Heart right ventricle (tissue), 16 donors: ENCODE data around the gene CLCN7. TPM values are rescaled to one million over a fixed set of nuclear protein-coding genes. Genes with fewer than 3 reads are reported as not detected.

Source experiments
- ATAC-seq, 8 donors: fragments of 200-7000 bp; cut with Tn5 transposase; one replicate each; pipeline ENCODE4 v1.9.1; 2020; ENCODE audit warnings: mild to moderate bottlenecking in 8 of 8, moderate library complexity in 8 of 8, moderate number of reproducible peaks in 1 of 8
- DNase-seq, 2 donors: peaks; one replicate each; pipeline ENCODE4 v3.0.0-alpha.2; 2020
- H3K27ac ChIP-seq, 10 donors: fragments of 200-600 bp; sonication (generic) in 2 of 10; one replicate each; pipeline versions ENCODE4 v1.5.0 to v1.8.0; 2020 to 2022; ENCODE audit warnings: mild to moderate bottlenecking in 3 of 10
- H3K27me3 ChIP-seq, 7 donors: fragments of 200-600 bp; one replicate each; pipeline ENCODE4 v1.8.0; 2021 to 2022; ENCODE audit warnings: mild to moderate bottlenecking in 2 of 7
- H3K36me3 ChIP-seq, 9 donors: fragments of 200-600 bp; sonication (generic) in 1 of 9; one replicate each; pipeline versions ENCODE4 v1.5.0 to v1.8.0; 2020 to 2022; ENCODE audit warnings: mild to moderate bottlenecking in 2 of 9
- H3K4me1 ChIP-seq, 9 donors: fragments of 200-600 bp; sonication (generic) in 1 of 9; one replicate each; pipeline versions ENCODE4 v1.5.0 to v1.8.0; 2020 to 2022; ENCODE audit warnings: mild to moderate bottlenecking in 4 of 9
- H3K4me3 ChIP-seq, 10 donors: fragments of 200-600 bp; sonication (generic) in 2 of 10; one replicate each; pipeline versions ENCODE4 v1.5.0 to v1.8.0; 2020 to 2022; ENCODE audit warnings: mild to moderate bottlenecking in 7 of 10, moderate library complexity in 2 of 10
- H3K9me3 ChIP-seq, 11 donors: fragments of 200-600 bp in 10 of 11; sonication (generic) in 2 of 11; one replicate each; pipeline versions ENCODE4 v1.5.0 to v1.8.0; 2013 to 2022; ENCODE audit warnings: mild to moderate bottlenecking in 2 of 11, control low read depth in 1 of 11, moderate library complexity in 1 of 11
- WGBS, 2 donors: extraction: QIAGEN DNeasy Blood & Tissue Kit; methylation state at CpG; one replicate each; pipeline ENCODE4 v1.1.7; 2013; ENCODE audit warnings: inconsistent platforms in 1 of 2; 5-methylcytosine and 5-hydroxymethylcytosine counted together
- intact Hi-C, 10 donors: fragments of 100-400 bp; cut with DNase I; formaldehyde crosslinking; loops; one replicate each; pipeline versions ENCODE4 v1.11.1 to v1.14.2; 2022
- polyA plus RNA-seq, 2 donors: library from polyadenylated mRNA; stranded (reverse); fragments of 200-250 nt; gene quantifications; one replicate each; pipeline ENCODE4 v1.2.3, GENCODE V29; 2013
- total RNA-seq, 10 donors: library from RNA; stranded (reverse); fragmentation: NEBNext Ultra II Directional in 3 of 10; extraction: Animal tissue kit (Norgen Biotek cat#: 25700) in 3 of 10; gene quantifications; one replicate each; pipeline versions ENCODE4 v1.2.1 to v1.2.4, GENCODE V29; 2021 to 2023
- TF ChIP-seq, protein P1 (sequence below), 9 donors: fragments of 200-600 bp; sonication (generic) in 2 of 9; IDR thresholded peaks; one replicate each; pipeline versions ENCODE4 v1.5.0 to v1.8.0; 2021 to 2022; ENCODE audit warnings: antibody characterized with exemption in 9 of 9, mild to moderate bottlenecking in 5 of 9, moderate library complexity in 1 of 9
- donor health status: Arrhythmogenic right ventricular cardiomyopathy.
- donor health status: ischemic (EF 13 %, LVEDD 7.1; RV severe dilation, severe dysfunction).
- donor health status: healthy with polysubstance abuse.
- donor health status: DM: no; HTN: yes; CAD: no.
- donor health status: DM: no; HTN: no; CAD: no.
- donor health status: ischemic (EF 25% LVEDD 6.9; RV normal size, moderate dysfunction).
- donor health status: ischemic (EF 25% LVEDD 5.7; RV mildly dilated, moderate dysfunction).
- donor health status: healthy.
- donor health status: DM: yes; HTN: yes; CAD: no.
- donor health status: Ischemic cardiomyopathy.
- donor health status: ischemic (EF 35%, LVEDD 5.7; RV mildly dilated, moderate dysfunction).
- donor health status: nonischemic (EF 11% LVEDD 7.7; RV severe dilation, severe dysfunction).
- donor health status: DM: yes; HTN: yes; CAD: no.
- donor health status: PGD.
- donor health status: ischemic (EF 29% LVEDD 5.4; RV normal size, mild dysfunction).
- donor health status: nonischemic (EF 23%, LVEDD 6.1; RV moderate dilation, normal function).

Gene CLCN7
- total and polyA plus RNA-seq, 12 donors, result 29.5 to 60.6 (median 35.1) TPM

DNA sequence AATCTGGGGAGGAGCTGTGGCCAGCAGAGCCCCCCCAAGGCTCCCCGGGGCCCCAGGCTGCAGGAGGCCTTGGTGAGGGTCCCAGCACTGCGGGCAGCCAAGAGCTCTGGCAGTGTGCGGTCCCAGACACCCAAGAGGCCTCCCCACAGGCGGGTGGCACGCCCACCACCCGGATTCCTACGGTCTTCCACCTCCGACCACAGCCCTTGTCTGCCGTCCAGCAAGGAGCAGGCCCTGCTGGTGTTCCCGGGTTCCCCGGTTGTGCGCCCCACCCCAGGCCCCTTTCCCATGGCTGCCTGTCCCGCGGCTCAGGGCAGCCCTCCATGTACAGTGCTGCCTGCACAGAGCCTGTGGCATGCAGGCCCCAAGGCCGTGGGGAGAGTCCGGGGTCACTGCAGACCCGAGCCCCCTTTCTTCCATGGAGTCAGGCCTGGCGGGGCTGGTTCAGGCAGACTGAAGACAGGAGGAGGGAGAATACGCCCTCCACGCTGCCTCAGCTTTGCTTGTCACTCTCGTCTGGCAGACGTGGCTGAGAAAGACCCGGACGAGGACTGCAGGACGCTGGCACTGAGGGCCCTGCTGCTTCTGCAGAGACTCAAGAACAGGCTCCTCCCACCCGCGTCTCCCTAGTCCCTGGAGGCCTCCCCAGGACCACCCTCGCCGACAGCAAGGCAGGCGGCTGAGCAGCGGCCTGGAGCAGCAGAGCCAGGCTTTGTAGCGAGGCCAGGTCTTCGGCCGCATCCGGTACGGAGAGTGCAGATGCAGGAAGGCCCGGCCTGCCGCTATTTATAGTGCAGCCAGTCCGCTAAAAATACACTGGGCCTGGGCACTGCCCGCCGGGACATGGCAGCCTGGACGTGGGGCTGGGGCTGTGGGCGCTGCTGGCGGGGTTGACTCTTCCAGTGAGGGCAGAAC lies 34.7 kb upstream of the CLCN7 start:
- peak; percentile 74 to 76 for DNase-seq
- Histone ChIP-seq H3K27me3 (no peaks in the 10 kb centered on the region), H3K4me3 (peak overlapping the region in 2 of 10 donors; percentile 5 to 22), H3K4me1 (peaks cover 18 to 48% (median 27%) of the 10 kb centered on the region in 9 donors), H3K36me3 (peaks cover 0 to 60% (median 0%) of the 10 kb centered on the region in 9 donors), H3K9me3 (peaks cover 0 to 8% (median 4%) of the 10 kb centered on the region in 11 donors), H3K27ac (peak overlapping the region; percentile 80 to 98 (median 89))
- peak; percentile 84 to 95 (median 90) for ATAC-seq
- TF ChIP-seq, protein P1, sequence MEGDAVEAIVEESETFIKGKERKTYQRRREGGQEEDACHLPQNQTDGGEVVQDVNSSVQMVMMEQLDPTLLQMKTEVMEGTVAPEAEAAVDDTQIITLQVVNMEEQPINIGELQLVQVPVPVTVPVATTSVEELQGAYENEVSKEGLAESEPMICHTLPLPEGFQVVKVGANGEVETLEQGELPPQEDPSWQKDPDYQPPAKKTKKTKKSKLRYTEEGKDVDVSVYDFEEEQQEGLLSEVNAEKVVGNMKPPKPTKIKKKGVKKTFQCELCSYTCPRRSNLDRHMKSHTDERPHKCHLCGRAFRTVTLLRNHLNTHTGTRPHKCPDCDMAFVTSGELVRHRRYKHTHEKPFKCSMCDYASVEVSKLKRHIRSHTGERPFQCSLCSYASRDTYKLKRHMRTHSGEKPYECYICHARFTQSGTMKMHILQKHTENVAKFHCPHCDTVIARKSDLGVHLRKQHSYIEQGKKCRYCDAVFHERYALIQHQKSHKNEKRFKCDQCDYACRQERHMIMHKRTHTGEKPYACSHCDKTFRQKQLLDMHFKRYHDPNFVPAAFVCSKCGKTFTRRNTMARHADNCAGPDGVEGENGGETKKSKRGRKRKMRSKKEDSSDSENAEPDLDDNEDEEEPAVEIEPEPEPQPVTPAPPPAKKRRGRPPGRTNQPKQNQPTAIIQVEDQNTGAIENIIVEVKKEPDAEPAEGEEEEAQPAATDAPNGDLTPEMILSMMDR (IDR thresholded peaks at IDR 0.05), result no peak
- WGBS, 2 donors, result 38 to 52% methylated on average over 44 of the region's 44 CpGs
- intact Hi-C loops, result loop anchor here in 1 of 10 donors (1.0 kb wide), 1 partner anchor 23 kb away; no protein-coding TSS in a partner anchor

DNA sequence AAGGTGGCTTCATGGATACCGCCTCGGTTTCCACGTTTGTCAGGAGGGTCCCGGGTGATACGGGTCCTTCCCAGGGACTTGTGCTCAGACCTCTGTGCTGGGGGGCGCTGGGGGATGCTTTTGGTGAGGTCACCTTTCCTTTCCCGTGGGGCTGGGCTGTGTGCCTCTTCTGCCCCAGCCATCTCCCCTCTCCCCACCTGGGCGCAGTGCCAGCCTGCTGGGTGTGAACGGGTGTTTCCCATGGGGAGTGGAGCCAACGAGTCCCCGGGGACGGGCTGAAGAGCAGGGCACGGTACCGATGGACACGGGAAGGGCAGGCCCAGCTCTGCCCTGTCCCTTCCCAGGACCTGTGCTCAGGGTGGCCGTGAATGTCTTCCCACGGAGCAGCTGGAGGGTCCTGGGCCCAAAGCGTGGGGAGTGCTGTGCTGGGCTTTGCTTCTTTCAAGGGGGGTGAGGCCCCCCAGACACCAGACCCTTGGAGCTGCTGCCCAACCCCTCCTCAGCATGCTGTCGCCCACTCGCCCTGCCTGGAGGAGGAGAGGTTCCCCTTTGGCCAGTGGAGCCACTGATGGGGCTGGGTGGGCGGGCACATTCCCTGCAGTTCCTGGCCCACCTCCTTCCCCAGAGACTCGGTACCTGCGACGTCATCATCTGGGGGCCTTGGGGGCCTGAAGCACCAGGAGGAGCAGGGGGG lies 33.8 kb upstream of the CLCN7 start:
- 73 to 75% methylated on average over 21 to 24 of the region's 24 CpGs for WGBS, 2 donors
- no peak for ATAC-seq
- intact Hi-C loops, result no loop called here
- TF ChIP-seq, protein P1 (IDR thresholded peaks at IDR 0.05), result no peak
- H3K27ac ChIP-seq, result peak overlapping the region; percentile 80 to 98 (median 89)
- no peaks in the 10 kb centered on the region for H3K27me3 ChIP-seq
- no peak overlapping the region for H3K4me3 ChIP-seq
- H3K36me3 ChIP-seq, result peaks cover 0 to 65% (median 0%) of the 10 kb centered on the region in 9 donors
- H3K9me3 ChIP-seq, result no peaks in the 10 kb centered on the region
- H3K4me1 ChIP-seq, result peaks cover 18 to 48% (median 27%) of the 10 kb centered on the region in 9 donors
- no peak for DNase-seq

DNA sequence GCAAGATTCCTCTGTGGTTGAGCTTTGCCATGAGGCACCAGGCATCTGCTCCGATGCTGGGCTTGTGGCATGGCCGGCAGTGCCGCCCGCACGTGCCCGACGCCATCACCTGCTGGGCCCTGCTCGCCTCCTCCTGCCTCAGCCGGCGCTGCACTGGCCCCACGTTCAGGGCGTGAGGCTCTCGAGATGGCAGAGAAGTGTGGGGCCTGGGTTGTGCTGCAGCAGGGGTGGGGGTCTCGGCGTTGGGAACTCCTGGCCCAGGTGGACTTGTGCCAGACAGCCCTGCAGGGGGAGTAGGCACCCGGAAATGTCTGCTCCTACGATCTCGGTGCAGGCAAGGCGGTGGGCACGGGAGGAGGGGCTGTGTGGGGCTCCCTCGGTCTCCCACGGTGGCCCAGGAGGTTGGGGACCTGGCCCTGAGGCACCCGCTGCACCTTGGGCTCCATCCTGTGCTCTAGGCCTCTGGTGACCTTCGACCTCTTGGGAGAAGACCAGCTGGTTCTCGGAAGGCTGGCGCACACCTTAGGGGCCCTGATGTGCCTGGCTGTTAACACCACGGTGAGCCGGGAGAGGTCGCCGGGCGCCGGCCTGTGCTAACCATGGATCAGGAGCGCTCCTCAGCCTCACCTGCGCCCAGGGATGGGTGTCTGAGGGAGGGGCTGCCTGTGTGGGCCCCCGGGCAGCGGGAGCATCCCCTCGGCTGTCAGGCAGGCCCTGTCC lies 31.8 kb upstream of the CLCN7 start:
- no peak for ATAC-seq
- H3K4me3 ChIP-seq, result no peak overlapping the region
- intact Hi-C loops, result no loop called here
- no peak overlapping the region for H3K27ac ChIP-seq
- H3K36me3 ChIP-seq, result peaks cover 6 to 84% (median 17%) of the 10 kb centered on the region in 9 donors
- no peaks in the 10 kb centered on the region for H3K27me3 ChIP-seq
- H3K4me1 ChIP-seq, result peaks cover 18 to 34% (median 23%) of the 10 kb centered on the region in 9 donors
- DNase-seq, result no peak
- WGBS, 2 donors, result 90 to 94% methylated on average over 37 of the region's 37 CpGs
- no peaks in the 10 kb centered on the region for H3K9me3 ChIP-seq
- TF ChIP-seq, protein P1 (IDR thresholded peaks at IDR 0.05), result no peak

DNA sequence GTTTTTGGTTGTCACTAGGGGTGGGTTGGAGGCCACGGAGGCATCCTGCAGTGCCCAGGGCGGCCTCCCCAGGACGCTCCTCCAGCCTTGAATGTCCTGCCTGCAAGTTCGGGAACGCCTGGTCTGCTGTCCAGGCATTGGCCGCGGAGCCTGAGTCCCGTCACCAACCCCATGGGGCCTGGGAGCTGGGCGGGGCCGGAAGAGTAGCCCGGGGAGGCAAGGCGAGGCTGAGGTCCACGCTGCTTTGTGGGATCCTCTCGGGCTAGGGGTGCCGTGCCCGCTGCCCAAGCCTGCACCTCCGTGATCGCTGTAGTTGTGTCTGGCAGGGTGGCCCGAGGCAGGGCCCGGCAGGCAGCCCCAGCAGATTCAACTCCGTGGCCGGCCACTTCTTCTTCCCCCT lies 31.1 kb upstream of the CLCN7 start:
- no peak for DNase-seq
- 93% methylated on average over 21 to 22 of the region's 22 CpGs for WGBS, 2 donors
- no peak overlapping the region for H3K27ac ChIP-seq
- no peak for ATAC-seq
- H3K4me1 ChIP-seq, result peaks cover 18 to 27% (median 23%) of the 10 kb centered on the region in 9 donors
- intact Hi-C loops, result no loop called here
- TF ChIP-seq, protein P1 (IDR thresholded peaks at IDR 0.05), result no peak
- H3K27me3 ChIP-seq, result no peaks in the 10 kb centered on the region
- peaks cover 8 to 87% (median 24%) of the 10 kb centered on the region in 9 donors for H3K36me3 ChIP-seq
- no peaks in the 10 kb centered on the region for H3K9me3 ChIP-seq
- no peak overlapping the region for H3K4me3 ChIP-seq
